ENCODE data around the gene UMAD1. TPM values are rescaled to one million over a fixed set of nuclear protein-coding genes. Genes with fewer than 3 reads are reported as not detected.

The UMAD1 gene
- total and polyA plus RNA-seq, 2 donors from 2014 or later = 18.0 to 20.3 TPM

DNA sequence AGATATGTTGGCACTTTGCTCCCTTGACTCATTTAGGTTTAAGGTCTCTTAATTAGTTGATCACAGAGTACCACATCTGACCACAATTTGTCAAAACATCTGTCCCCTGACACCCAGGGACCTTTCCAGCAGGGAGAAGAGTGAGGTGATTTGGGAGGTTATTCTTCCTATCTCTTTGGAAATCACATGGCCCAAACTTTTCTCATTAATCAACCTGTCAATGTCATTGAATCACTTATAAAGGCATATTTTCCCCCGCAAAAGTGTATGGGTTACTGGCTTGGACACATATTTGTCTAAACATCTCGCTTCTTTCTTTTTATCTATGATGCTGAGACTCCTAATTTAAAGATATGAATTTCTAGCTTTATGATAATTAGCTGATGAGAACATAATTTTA, 170.3 kb downstream of the UMAD1 start:
- intact Hi-C loops (cut with DNase I) = no loop called here
- Histone ChIP-seq H3K9ac (ENCODE audit: low read length in 3 of 3) (no peak overlapping the region), H3K27me3 (ENCODE audit: control insufficient read depth, insufficient read depth, low read length) (no peaks in the 10 kb centered on the region), H3K4me3 (ENCODE audit: low read length in 3 of 3) (no peak overlapping the region), H3K4me1 (ENCODE audit: control insufficient read depth in 2 of 3, insufficient read depth in 2 of 3, low read depth in 1 of 3, low read length in 3 of 3) (no peaks in the 10 kb centered on the region), H3K36me3 (ENCODE audit: control insufficient read depth in 2 of 3, insufficient read depth in 3 of 3, low read length in 3 of 3) (no peaks in the 10 kb centered on the region), H3K9me3 (ENCODE audit: control insufficient read depth in 2 of 3, insufficient read depth in 1 of 3, low read length in 3 of 3) (no peaks in the 10 kb centered on the region), H3K27ac (ENCODE audit: low read depth in 2 of 2, low read length in 2 of 2) (no peak overlapping the region)
- TF ChIP-seq, protein P1, sequence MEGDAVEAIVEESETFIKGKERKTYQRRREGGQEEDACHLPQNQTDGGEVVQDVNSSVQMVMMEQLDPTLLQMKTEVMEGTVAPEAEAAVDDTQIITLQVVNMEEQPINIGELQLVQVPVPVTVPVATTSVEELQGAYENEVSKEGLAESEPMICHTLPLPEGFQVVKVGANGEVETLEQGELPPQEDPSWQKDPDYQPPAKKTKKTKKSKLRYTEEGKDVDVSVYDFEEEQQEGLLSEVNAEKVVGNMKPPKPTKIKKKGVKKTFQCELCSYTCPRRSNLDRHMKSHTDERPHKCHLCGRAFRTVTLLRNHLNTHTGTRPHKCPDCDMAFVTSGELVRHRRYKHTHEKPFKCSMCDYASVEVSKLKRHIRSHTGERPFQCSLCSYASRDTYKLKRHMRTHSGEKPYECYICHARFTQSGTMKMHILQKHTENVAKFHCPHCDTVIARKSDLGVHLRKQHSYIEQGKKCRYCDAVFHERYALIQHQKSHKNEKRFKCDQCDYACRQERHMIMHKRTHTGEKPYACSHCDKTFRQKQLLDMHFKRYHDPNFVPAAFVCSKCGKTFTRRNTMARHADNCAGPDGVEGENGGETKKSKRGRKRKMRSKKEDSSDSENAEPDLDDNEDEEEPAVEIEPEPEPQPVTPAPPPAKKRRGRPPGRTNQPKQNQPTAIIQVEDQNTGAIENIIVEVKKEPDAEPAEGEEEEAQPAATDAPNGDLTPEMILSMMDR (IDR thresholded peaks at IDR 0.05; ENCODE audit: borderline replicate concordance, extremely low read depth, insufficient read depth) = no peak
- FAIRE-seq = no peak
- no peak for DNase-seq

DNA sequence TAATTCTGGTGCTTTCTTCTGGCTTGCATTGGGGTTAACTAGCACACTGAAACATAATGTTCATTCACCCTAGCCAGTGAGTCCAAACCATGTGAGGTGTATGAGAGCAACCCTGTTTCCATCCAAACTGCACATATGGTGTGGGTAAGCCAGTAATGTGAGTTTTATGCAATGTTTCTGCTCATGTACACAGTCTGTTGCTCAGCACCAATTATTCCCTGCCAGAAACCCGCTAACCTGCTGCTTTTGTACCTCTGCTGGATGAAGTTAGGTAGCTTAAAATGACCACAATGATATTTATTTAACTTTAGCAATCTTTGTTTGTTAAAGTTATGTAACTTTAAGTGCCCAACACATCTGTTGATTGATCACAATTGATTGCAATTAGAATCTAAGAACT, 171.6 kb downstream of the UMAD1 start:
- DNase-seq = no peak
- peaks cover 0 to 5% (median 0%) of the 10 kb centered on the region in 3 donors for H3K36me3 ChIP-seq (ENCODE audit: control insufficient read depth in 2 of 3, insufficient read depth in 3 of 3, low read length in 3 of 3)
- H3K27ac ChIP-seq (ENCODE audit: low read depth in 2 of 2, low read length in 2 of 2) = no peak overlapping the region
- no peak overlapping the region for H3K4me3 ChIP-seq (ENCODE audit: low read length in 3 of 3)
- no peaks in the 10 kb centered on the region for H3K4me1 ChIP-seq (ENCODE audit: control insufficient read depth in 2 of 3, insufficient read depth in 2 of 3, low read depth in 1 of 3, low read length in 3 of 3)
- H3K27me3 ChIP-seq (ENCODE audit: control insufficient read depth, insufficient read depth, low read length) = no peaks in the 10 kb centered on the region
- TF ChIP-seq, protein P1 (IDR thresholded peaks at IDR 0.05; ENCODE audit: borderline replicate concordance, extremely low read depth, insufficient read depth) = no peak
- intact Hi-C loops (cut with DNase I) = no loop called here
- H3K9me3 ChIP-seq (ENCODE audit: control insufficient read depth in 2 of 3, insufficient read depth in 1 of 3, low read length in 3 of 3) = no peaks in the 10 kb centered on the region
- H3K9ac ChIP-seq (ENCODE audit: low read length in 3 of 3) = no peak overlapping the region
- FAIRE-seq = no peak

DNA sequence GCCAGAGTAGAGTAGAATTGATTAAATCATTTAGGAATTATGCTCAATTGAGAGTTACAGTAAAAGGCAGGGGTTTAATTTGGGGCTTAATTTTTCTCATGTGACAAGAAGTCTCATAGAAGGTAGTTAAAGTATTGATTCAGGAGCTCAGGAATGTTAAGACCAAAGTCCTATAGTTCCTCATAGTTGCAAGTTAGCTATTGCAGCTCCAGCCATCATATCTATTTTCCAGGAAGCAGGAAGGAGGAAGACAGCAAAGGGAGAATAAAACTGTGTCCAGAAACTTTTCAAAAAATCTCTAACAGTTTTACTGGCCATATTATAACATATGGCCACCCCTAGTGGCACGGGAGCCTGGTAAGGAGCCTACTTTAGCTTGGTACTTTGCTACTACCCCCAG, 174.8 kb downstream of the UMAD1 start:
- FAIRE-seq = no peak
- H3K9ac ChIP-seq (ENCODE audit: low read length in 3 of 3) = no peak overlapping the region
- no peaks in the 10 kb centered on the region for H3K27me3 ChIP-seq (ENCODE audit: control insufficient read depth, insufficient read depth, low read length)
- intact Hi-C loops (cut with DNase I) = no loop called here
- H3K36me3 ChIP-seq (ENCODE audit: control insufficient read depth in 2 of 3, insufficient read depth in 3 of 3, low read length in 3 of 3) = peaks cover 0 to 5% (median 0%) of the 10 kb centered on the region in 3 donors
- TF ChIP-seq, protein P1 (IDR thresholded peaks at IDR 0.05; ENCODE audit: borderline replicate concordance, extremely low read depth, insufficient read depth) = no peak
- H3K4me1 ChIP-seq (ENCODE audit: control insufficient read depth in 2 of 3, insufficient read depth in 2 of 3, low read depth in 1 of 3, low read length in 3 of 3) = no peaks in the 10 kb centered on the region
- H3K27ac ChIP-seq (ENCODE audit: low read depth in 2 of 2, low read length in 2 of 2) = no peak overlapping the region
- no peak for DNase-seq
- no peak overlapping the region for H3K4me3 ChIP-seq (ENCODE audit: low read length in 3 of 3)
- H3K9me3 ChIP-seq (ENCODE audit: control insufficient read depth in 2 of 3, insufficient read depth in 1 of 3, low read length in 3 of 3) = no peaks in the 10 kb centered on the region

DNA sequence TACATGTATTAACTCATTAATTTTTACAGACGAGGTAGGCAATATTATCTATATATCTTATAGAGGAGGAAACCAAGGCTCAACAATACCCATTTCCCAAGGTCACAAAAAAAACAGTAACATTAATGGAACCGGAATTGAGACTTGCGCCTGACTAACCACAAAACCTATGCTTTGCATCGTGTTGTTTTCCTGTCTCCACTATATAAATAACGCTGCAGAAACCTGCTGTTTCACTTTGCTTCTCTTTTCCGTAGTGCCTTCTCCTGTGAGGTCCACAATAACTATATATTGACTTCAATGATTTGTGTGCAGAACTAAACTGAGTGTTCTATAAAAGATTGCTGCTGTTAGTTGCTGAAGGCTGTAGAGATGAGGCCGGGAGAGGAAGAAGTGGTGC, 175.5 kb downstream of the UMAD1 start:
- no peak overlapping the region for H3K4me3 ChIP-seq (ENCODE audit: low read length in 3 of 3)

More for the DNA sequence above, 175.5 kb downstream of the UMAD1 start:
- H3K9ac ChIP-seq (ENCODE audit: low read length in 3 of 3) = no peak overlapping the region
- intact Hi-C loops (cut with DNase I) = no loop called here
- no peak overlapping the region for H3K27ac ChIP-seq (ENCODE audit: low read depth in 2 of 2, low read length in 2 of 2)
- TF ChIP-seq, protein P1 (IDR thresholded peaks at IDR 0.05; ENCODE audit: borderline replicate concordance, extremely low read depth, insufficient read depth) = no peak
- peaks cover 0 to 5% (median 0%) of the 10 kb centered on the region in 3 donors for H3K36me3 ChIP-seq (ENCODE audit: control insufficient read depth in 2 of 3, insufficient read depth in 3 of 3, low read length in 3 of 3)
- FAIRE-seq (no peak), DNase-seq (no peak)
- no peaks in the 10 kb centered on the region for H3K9me3 ChIP-seq (ENCODE audit: control insufficient read depth in 2 of 3, insufficient read depth in 1 of 3, low read length in 3 of 3)
- H3K27me3 ChIP-seq (ENCODE audit: control insufficient read depth, insufficient read depth, low read length) = no peaks in the 10 kb centered on the region
- H3K4me1 ChIP-seq (ENCODE audit: control insufficient read depth in 2 of 3, insufficient read depth in 2 of 3, low read depth in 1 of 3, low read length in 3 of 3) = no peaks in the 10 kb centered on the region
